Measurements from ENCODE around the gene PTCD1. TPM values are rescaled to one million over a fixed set of nuclear protein-coding genes. Genes with fewer than 3 reads are reported as not detected.

The PTCD1 gene
- total and polyA plus RNA-seq, 9 donors: 3.5 to 8.3 (median 7.3) TPM

DNA sequence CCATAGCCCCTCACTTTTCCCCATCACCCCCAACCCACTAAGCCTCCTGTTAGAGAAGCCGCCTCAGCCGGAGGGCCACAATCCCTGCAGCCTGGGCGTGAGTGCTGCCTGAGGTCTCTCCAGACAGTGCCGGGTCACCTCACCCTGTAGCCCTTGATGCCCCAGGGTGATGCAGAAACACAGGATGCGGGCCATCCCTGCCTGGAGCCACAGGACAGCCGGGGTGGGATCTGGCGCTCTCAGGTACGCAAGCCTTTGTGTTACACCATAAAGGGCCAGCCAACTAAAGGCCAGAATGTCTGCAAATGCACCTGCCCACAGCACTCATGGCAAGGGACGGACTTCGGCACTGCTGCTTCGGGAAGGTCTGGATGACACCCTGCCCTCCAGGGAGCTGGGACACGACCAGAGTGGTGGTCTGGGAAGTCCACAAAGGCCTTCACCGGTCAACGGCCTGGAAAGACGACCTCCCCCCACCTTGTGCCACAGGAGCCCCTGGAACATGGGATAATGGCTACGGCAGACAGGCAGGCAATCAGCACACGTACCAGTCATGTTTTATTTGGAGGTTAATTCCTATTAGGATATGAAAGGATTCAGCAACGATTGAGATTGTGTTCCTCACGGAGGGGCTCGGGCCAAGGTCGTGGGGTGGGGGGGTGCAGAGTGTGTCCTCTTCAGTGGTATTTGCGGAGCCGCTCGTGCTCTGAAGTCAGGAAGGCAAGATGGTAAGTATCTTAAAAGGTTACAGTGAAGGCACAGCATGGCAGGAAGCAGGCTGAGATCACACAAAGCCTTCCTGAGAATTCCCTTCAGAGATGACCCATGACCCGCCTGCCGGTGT, 19.3 kb upstream of the PTCD1 start:
- no peaks in the 10 kb centered on the region for H3K9me3 ChIP-seq
- intact Hi-C loops (cut with DNase I): no loop called here
- TF ChIP-seq POLR2A (IDR thresholded peaks at IDR 0.05) (no peak), EP300 (IDR thresholded peaks at IDR 0.05) (no peak)
- TF ChIP-seq, protein P1, sequence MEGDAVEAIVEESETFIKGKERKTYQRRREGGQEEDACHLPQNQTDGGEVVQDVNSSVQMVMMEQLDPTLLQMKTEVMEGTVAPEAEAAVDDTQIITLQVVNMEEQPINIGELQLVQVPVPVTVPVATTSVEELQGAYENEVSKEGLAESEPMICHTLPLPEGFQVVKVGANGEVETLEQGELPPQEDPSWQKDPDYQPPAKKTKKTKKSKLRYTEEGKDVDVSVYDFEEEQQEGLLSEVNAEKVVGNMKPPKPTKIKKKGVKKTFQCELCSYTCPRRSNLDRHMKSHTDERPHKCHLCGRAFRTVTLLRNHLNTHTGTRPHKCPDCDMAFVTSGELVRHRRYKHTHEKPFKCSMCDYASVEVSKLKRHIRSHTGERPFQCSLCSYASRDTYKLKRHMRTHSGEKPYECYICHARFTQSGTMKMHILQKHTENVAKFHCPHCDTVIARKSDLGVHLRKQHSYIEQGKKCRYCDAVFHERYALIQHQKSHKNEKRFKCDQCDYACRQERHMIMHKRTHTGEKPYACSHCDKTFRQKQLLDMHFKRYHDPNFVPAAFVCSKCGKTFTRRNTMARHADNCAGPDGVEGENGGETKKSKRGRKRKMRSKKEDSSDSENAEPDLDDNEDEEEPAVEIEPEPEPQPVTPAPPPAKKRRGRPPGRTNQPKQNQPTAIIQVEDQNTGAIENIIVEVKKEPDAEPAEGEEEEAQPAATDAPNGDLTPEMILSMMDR (IDR thresholded peaks at IDR 0.05): no peak
- H3K27me3 ChIP-seq: no peaks in the 10 kb centered on the region
- no peak overlapping the region for H3K27ac ChIP-seq
- no peaks in the 10 kb centered on the region for H3K36me3 ChIP-seq
- H3K4me1 ChIP-seq (ENCODE audit: insufficient read depth): no peaks in the 10 kb centered on the region
- 69 to 79% (median 70%) methylated on average over 25 to 26 of the region's 26 CpGs for WGBS, 3 donors
- DNase-seq: no peak
- no peak overlapping the region for H3K4me3 ChIP-seq

DNA sequence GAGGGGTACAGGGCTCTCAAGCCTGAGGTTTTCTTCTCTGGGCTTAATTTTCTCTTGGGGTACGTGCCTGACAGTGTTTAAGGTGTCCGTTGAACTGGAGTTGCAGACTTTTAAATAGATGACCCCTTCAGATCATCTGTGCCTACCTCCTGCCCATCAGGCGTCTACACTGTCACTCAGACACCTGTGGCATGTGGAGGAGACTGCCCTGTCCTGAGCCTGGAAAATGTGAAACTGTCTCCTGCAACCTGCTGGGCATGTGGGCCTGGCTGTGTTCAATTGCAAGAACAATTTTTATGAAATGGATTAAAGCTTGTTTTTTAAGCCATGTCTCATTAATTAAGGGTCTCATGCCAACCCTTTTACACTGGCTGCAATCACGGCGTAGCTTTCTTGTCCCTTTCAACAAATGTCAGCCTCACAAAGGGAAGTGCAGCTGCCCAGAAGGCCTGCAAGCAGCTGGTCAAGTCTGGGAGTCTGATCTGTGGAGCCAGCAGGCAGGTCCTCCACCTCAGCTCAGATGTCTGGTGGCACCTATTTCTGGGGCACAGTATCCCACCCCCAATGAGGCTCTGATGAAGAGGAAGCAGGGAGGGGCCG, 18.6 kb upstream of the PTCD1 start:
- intact Hi-C loops (cut with DNase I): no loop called here
- TF ChIP-seq POLR2A (IDR thresholded peaks at IDR 0.05): no peak
- no peaks in the 10 kb centered on the region for H3K9me3 ChIP-seq
- DNase-seq: no peak
- no peak overlapping the region for H3K27ac ChIP-seq
- H3K4me3 ChIP-seq: no peak overlapping the region
- H3K4me1 ChIP-seq (ENCODE audit: insufficient read depth): no peaks in the 10 kb centered on the region
- H3K36me3 ChIP-seq: no peaks in the 10 kb centered on the region
- WGBS, 3 donors: 71 to 74% (median 73%) methylated on average over 5 to 6 of the region's 6 CpGs
- H3K27me3 ChIP-seq: no peaks in the 10 kb centered on the region

DNA sequence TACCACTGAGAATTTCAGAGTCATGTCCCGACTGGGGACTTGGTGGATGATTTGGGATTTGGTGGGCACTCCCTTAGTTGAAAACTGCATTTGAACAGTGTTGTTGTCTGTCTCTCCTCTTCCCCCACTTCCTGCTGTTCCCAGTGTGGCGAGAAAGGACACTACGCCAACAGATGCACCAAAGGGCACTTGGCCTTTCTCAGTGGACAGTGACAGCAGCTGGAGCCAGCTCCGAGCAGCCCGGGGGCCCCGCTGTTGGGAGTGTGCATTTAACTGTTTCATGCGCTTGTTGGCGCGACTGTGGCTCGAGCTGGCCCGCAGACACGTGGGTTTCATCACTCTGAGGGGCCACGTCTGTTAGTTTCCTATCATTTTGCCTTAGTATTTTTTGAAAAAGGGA, 17.7 kb upstream of the PTCD1 start:
- Histone ChIP-seq H3K27me3 (no peaks in the 10 kb centered on the region), H3K4me1 (ENCODE audit: insufficient read depth) (no peaks in the 10 kb centered on the region), H3K9me3 (no peaks in the 10 kb centered on the region), H3K4me3 (no peak overlapping the region), H3K27ac (no peak overlapping the region), H3K36me3 (no peaks in the 10 kb centered on the region)
- intact Hi-C loops (cut with DNase I): no loop called here
- WGBS, 3 donors: 56 to 58% (median 58%) methylated on average over 13 of the region's 13 CpGs
- DNase-seq: no peak
- TF ChIP-seq POLR2A (IDR thresholded peaks at IDR 0.05) (no peak), EP300 (IDR thresholded peaks at IDR 0.05) (no peak)
- TF ChIP-seq, protein P1 (IDR thresholded peaks at IDR 0.05): no peak

DNA sequence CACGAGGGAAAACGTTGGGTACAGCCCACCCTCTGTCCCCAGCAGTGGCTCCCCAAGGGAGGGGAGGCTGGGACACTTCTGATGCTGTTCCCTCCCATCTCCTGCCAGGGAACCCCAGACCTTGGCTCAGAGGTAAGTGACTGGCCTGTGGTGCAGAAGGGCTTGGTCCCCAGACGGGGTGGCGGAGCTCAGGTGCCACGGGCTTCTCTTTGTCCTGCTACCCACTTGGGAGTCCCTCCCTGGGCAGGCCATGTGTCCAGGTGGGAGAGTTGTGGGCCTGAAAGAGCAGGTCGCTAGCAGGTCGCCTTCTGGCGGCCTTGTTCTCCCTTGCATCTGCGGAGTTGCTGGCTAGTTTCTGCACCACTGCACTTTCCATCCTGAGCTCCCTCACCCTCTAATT, 17.3 kb upstream of the PTCD1 start:
- WGBS, 3 donors: 68 to 80% (median 69%) methylated on average over 9 of the region's 9 CpGs
- DNase-seq: no peak
- TF ChIP-seq, protein P1 (IDR thresholded peaks at IDR 0.05): no peak
- TF ChIP-seq EP300 (IDR thresholded peaks at IDR 0.05) (no peak), POLR2A (IDR thresholded peaks at IDR 0.05) (no peak)

DNA sequence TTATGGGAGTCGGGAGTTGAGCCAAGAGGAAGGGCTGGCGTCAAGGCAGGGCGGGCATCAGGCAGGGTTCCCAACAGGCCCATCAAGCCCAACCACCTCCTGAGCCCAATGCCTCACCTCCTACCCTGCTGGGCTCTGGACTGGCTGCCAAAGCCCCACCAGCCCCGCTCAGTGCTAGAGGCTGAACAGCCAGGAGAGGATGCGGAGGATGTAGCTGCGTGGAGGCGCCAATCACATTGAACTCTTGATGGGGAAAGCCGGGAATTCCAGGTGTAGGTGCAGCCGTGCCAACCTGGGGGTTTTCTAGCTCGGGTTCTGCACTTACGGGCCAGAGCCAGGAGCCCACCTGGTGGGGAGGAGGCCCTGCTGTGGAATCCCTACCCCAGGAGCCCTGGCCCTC, 14.5 kb upstream of the PTCD1 start:
- Histone ChIP-seq H3K36me3 (no peaks in the 10 kb centered on the region), H3K4me3 (no peak overlapping the region), H3K4me1 (ENCODE audit: insufficient read depth) (no peaks in the 10 kb centered on the region), H3K27ac (no peak overlapping the region), H3K9me3 (no peaks in the 10 kb centered on the region), H3K27me3 (no peaks in the 10 kb centered on the region)
- intact Hi-C loops (cut with DNase I): no loop called here
- WGBS, 3 donors: 77 to 81% (median 80%) methylated on average over 11 of the region's 11 CpGs
- TF ChIP-seq, protein P1 (IDR thresholded peaks at IDR 0.05): no peak
- TF ChIP-seq EP300 (IDR thresholded peaks at IDR 0.05): no peak
- TF ChIP-seq POLR2A (IDR thresholded peaks at IDR 0.05): no peak
- DNase-seq: no peak

More for the DNA sequence above, 17.3 kb upstream of the PTCD1 start:
- intact Hi-C loops (cut with DNase I): no loop called here
- no peaks in the 10 kb centered on the region for H3K27me3 ChIP-seq
- no peaks in the 10 kb centered on the region for H3K9me3 ChIP-seq
- H3K27ac ChIP-seq: no peak overlapping the region
- no peaks in the 10 kb centered on the region for H3K4me1 ChIP-seq (ENCODE audit: insufficient read depth)
- no peak overlapping the region for H3K4me3 ChIP-seq
- H3K36me3 ChIP-seq: no peaks in the 10 kb centered on the region

All from ovary (tissue), 9 donors.